Measurements from ENCODE around the gene SEPTIN11.

The SEPTIN11 gene

DNA sequence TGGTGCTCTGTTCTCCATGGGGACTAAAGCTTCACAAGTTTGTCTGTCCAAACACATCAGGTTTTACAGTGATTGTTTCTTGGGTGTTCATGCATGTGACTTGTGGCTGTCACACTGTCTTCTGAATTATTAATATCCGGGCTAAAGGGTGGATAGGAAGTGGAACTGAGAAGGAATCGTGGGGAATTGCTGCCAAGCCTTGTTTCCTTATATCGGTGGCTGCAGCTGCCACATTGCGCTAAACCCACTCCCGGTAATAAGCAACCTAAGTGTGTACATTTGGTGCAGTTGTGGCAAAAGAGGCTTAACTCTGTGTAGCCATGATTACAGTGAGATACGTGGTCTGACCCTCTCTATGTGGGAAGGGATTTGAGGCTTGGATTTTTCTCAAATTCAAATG is 30.7 kb downstream of the SEPTIN11 start:
- DNase-seq (ENCODE audit: low read depth) = no peak

- no peak for DNase-seq (ENCODE audit: low read depth)
Measured at GRCh38 chr4:76981644-76982043, 32.1 kb downstream of the SEPTIN11 start.

GRCh38 chr4:76982638-76983584 is 33.4 kb downstream of the SEPTIN11 start:
- DNase-seq (ENCODE audit: low read depth) = no peak

- DNase-seq (ENCODE audit: low read depth) = no peak
Measured at GRCh38 chr4:76984127-76984526, 34.6 kb downstream of the SEPTIN11 start.

DNA sequence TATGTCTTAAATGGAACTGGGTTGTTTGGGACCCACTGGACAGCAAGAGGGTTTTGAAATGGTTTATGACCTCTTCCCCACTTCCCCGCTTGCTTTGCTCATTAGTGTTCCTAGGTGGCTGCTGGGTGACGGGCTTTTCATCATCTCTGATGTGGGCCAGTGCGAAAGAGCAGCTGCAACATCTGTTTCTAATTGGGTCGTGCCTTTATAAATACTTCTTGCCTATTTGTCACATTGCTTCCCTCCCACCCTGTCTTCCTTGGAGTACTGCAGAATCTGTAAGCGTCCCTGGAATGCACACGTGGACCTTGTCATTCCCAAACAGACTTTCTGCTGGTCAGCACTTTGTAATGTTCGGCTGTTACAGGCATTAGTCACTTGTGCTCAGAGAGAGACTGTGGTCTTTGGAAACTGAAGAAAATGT is 35.2 kb downstream of the SEPTIN11 start:
- no peak for DNase-seq (ENCODE audit: low read depth)

DNA sequence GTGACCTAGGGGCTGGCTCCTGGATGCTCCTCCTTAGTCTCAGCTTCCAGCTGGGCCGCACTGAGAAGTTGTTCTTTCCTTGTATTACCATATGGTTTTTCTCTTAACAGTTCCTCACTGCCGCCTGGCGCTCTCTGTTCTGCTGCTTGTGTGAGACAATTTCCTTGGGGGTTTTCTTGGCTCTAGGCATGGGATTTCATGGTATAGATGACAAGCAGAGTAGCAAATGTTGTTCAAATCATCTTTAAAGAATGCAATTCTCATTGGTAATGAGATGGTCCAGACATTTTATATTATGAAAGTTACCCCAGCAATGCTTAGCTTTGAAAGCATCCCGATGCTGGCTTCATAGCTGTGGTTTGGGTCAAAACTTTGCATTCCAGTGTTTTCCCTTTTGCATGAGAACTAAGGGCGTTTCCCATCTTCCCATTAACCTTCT is 37.6 kb downstream of the SEPTIN11 start:
- no peak for DNase-seq (ENCODE audit: low read depth)

GRCh38 chr4:76987685-76988084 is 38.1 kb downstream of the SEPTIN11 start:
- no peak for DNase-seq (ENCODE audit: low read depth)

DNA sequence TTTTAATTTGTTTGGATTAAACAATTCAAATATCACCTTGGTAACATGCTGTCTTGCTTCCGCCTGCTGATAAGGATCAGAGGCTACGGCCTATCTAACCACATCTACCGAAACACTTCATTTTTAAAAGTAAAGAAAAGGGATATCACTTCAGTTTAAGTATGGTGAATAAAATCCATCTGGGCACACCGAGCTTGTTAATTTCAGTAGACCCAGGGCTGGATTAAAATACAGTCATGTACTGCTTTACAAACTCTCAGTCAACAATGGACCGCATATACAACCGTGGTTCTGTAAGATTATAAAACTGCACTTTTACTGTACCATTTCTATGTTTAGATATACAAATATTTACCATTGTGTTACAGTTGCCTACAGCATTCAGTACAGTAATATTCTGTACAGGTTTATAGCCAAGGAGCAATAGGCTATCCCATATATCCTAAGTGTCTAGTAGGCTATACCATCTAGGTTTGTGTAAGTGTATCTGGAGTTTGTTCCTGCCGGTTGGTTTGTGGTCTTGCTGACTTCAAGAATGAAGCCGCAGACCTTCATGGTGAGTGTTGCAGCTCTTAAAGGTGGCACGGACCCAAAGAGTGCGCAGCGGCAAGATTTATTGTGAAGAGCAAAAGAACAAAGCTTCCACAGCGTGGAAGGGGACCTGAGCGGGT is 40.0 kb downstream of the SEPTIN11 start:
- DNase-seq (ENCODE audit: low read depth) = no peak

GRCh38 chr4:76990288-76991080 is 40.9 kb downstream of the SEPTIN11 start:
- DNase-seq (ENCODE audit: low read depth) = no peak

DNA sequence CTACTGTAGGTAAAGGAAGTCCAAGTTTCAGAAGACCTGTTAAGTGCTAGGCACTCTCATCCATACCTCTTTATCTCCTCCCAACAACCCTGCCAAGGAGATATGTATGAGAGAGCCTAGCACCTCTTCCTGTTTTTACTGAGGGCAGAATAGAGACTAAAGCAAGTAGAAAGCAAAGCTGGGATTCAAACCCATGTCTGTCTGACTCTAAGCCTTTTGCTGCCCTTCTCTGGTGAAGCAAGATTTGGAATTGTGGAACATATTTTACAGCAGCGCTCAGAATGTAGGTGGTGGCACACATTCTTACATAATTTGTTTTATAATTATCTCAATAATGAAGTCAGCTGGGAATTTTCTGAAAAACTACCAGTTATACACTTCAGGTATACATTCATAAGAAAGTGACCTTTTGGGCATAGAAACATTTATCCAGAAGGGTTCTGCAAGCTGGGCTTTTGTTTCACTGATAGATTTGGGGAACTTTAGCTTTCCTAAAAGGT is 41.7 kb downstream of the SEPTIN11 start:
- DNase-seq (ENCODE audit: low read depth) = no peak

GRCh38 chr4:76993787-76994641 is 44.5 kb downstream of the SEPTIN11 start:
- DNase-seq (ENCODE audit: low read depth) = no peak

DNA sequence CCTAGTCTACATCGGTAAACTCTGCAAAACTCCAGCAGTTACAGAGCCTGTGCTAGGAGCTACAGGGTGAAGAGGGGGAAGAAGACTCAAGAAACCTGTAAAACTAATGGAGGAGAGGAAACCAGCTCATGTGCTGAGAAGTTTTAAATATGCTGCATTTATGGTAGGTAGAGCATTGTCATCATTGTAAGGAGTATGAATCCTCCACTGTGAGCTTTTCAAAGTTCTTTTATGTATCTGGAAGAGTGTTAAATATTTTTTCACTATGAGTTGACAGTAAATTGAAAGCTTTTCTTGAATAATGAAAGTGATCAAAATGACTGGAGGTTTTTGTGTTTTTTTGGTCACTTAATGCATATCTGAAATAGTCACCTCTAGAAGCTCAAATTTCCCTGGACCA is 46.2 kb downstream of the SEPTIN11 start:
- no peak for DNase-seq (ENCODE audit: low read depth)

GRCh38 chr4:76996445-76996844 is 46.9 kb downstream of the SEPTIN11 start:
- no peak for DNase-seq (ENCODE audit: low read depth)

DNA sequence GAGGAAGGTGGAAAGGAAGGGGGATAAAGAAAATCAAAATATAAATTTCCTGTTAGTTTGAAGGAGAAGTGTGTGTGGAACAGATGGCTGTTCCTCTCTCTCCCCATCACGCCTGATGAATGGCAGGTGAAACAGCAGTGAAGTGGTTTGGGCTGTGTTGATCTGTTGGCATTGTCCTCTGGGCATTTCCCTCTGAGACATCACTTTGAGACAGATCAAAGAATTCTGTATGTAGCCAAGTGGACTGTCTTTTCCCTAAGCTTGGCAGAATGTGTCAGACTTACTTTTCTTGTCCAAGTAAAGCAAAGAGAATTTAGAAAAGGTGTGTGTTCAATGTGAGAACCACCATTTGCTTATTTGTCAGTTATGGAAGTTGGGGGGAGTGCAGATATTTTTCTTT is 47.5 kb downstream of the SEPTIN11 start:
- no peak for DNase-seq (ENCODE audit: low read depth)

GRCh38 chr4:76997532-76997931 is 48.0 kb downstream of the SEPTIN11 start:
- DNase-seq (ENCODE audit: low read depth) = no peak

GRCh38 chr4:76998251-76998901 is 48.8 kb downstream of the SEPTIN11 start:
- no peak for DNase-seq (ENCODE audit: low read depth)
